Neural crest cell (in vitro differentiated cells): Measurements from ENCODE around the gene PCDH9. TPM values are rescaled to one million over a fixed set of nuclear protein-coding genes. Genes with fewer than 3 reads are reported as not detected.

ENCODE experiments used
- DNase-seq: peaks from one replicate; pipeline ENCODE4 v3.0.0; 2021; ENCODE audit warnings: low read depth, mixed read lengths, low spot score
- H3K27ac Mint-ChIP-seq: one replicate; pipeline ENCODE4 v1.8.0; 2021; ENCODE audit warnings: mild to moderate bottlenecking, mixed read lengths; ENCODE audit not compliant: unreplicated experiment
- H3K27me3 Mint-ChIP-seq: 2 replicates; pipeline ENCODE4 v1.8.0; 2021; ENCODE audit warnings: low read depth, mild to moderate bottlenecking, mixed read lengths
- H3K36me3 Mint-ChIP-seq: 2 replicates; pipeline ENCODE4 v1.8.0; 2021; ENCODE audit warnings: low read depth, mild to moderate bottlenecking, mixed read lengths
- H3K4me1 Mint-ChIP-seq: 2 replicates; pipeline ENCODE4 v1.8.0; 2021; ENCODE audit warnings: mixed read lengths
- H3K4me3 Mint-ChIP-seq: one replicate; pipeline ENCODE4 v1.8.0; 2021; ENCODE audit warnings: mild to moderate bottlenecking, mixed read lengths
- H3K9me3 Mint-ChIP-seq: 2 replicates; pipeline ENCODE4 v1.8.0; 2021; ENCODE audit warnings: mixed read lengths
- total RNA-seq: library from RNA; stranded (reverse); gene quantifications from 2 replicates; pipeline ENCODE4 v1.2.1, GENCODE V29; 2021
- TF ChIP-seq, protein P1 (sequence below): fragments of 200-600 bp; sonication (generic); conservative IDR thresholded peaks from 2 replicates; pipeline ENCODE4 v1.5.0; 2021; ENCODE audit warnings: antibody characterized with exemption, mild to moderate bottlenecking

PCDH9 gene
- total RNA-seq, 1 donor from 2014 or later = 6.3 TPM

DNA sequence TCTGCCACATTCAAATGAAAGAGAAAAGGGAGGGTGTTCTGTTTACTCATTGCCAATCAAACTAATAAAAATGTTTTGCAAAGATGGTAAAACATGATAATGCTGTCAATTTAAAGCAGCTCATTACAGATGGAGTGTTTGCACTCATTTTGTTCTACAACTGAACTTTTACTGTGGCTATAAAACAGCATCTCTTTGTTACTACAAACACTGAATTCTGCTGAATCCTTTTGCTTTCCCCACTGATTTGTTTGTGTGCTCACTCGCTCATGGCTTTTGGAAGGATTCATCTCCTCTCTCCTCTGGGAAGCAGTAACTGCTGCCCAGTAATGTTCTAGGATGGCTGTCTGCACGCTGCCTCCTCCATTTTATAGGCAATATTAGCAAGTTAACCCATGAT, 434.5 kb downstream of the PCDH9 start:
- no peak overlapping the region for H3K4me3 Mint-ChIP-seq
- no peaks in the 10 kb centered on the region for H3K27me3 Mint-ChIP-seq
- no peak for DNase-seq
- peaks cover 6% of the 10 kb centered on the region for H3K9me3 Mint-ChIP-seq
- H3K27ac Mint-ChIP-seq = no peak overlapping the region
- H3K4me1 Mint-ChIP-seq = no peaks in the 10 kb centered on the region
- no peaks in the 10 kb centered on the region for H3K36me3 Mint-ChIP-seq
- TF ChIP-seq, protein P1, sequence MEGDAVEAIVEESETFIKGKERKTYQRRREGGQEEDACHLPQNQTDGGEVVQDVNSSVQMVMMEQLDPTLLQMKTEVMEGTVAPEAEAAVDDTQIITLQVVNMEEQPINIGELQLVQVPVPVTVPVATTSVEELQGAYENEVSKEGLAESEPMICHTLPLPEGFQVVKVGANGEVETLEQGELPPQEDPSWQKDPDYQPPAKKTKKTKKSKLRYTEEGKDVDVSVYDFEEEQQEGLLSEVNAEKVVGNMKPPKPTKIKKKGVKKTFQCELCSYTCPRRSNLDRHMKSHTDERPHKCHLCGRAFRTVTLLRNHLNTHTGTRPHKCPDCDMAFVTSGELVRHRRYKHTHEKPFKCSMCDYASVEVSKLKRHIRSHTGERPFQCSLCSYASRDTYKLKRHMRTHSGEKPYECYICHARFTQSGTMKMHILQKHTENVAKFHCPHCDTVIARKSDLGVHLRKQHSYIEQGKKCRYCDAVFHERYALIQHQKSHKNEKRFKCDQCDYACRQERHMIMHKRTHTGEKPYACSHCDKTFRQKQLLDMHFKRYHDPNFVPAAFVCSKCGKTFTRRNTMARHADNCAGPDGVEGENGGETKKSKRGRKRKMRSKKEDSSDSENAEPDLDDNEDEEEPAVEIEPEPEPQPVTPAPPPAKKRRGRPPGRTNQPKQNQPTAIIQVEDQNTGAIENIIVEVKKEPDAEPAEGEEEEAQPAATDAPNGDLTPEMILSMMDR = no peak

DNA sequence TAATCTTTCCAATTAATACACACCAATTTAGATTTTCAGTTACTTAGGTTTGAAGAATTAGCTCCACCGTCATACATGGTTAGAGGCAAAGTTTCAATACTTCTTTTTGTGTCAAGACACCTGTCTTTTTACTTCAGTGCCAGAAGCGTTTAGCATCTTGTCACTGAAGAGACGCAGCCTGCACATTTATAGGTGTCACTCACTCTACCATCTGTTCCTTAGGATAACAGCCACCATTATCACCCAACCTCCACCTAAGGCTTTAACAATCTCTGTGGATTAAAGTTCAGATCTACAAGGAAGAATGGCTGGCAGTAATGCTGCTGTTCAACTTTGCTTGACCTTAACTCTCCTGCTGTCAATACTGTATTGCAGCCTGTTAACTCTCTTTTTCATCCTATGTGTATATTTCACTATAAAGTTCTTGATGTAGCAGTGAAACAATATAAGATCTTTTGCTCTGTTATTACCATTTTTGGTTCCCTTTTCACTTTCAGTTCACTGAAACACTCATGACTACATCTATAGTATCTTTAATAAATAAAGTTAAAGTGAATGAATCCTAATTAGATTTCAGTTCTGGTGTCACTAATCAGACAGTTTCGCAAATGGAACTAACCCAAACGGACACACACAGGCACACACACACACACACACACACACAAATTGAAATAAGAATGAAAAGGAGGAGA, 435.6 kb downstream of the PCDH9 start:
- H3K27ac Mint-ChIP-seq = no peak overlapping the region
- peaks cover 6% of the 10 kb centered on the region for H3K9me3 Mint-ChIP-seq
- H3K4me1 Mint-ChIP-seq = no peaks in the 10 kb centered on the region
- no peaks in the 10 kb centered on the region for H3K36me3 Mint-ChIP-seq
- H3K4me3 Mint-ChIP-seq = no peak overlapping the region
- no peak for DNase-seq
- TF ChIP-seq, protein P1 = no peak
- H3K27me3 Mint-ChIP-seq = no peaks in the 10 kb centered on the region

DNA sequence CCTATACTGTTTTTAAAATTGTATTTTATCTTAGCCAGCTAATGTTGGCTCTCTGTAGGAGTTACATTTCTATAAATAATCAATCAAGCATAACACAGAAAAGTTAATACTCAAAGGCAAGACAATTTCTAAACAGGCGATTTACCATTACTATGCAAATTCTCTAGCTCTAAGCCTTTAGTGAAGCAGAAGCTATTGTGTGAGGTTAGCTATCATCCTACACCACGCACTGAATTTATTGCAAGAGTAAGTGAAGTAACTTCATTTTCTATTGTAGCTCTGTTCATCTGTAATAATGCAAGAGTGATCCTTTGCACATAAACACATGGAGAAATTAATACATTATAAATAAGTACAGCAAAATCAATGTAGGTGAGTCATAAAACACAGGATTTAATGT, 439.3 kb downstream of the PCDH9 start:
- TF ChIP-seq, protein P1 = no peak
- H3K4me1 Mint-ChIP-seq = no peaks in the 10 kb centered on the region
- no peak overlapping the region for H3K4me3 Mint-ChIP-seq
- no peaks in the 10 kb centered on the region for H3K27me3 Mint-ChIP-seq
- DNase-seq = no peak
- no peak overlapping the region for H3K27ac Mint-ChIP-seq
- no peaks in the 10 kb centered on the region for H3K9me3 Mint-ChIP-seq
- no peaks in the 10 kb centered on the region for H3K36me3 Mint-ChIP-seq

DNA sequence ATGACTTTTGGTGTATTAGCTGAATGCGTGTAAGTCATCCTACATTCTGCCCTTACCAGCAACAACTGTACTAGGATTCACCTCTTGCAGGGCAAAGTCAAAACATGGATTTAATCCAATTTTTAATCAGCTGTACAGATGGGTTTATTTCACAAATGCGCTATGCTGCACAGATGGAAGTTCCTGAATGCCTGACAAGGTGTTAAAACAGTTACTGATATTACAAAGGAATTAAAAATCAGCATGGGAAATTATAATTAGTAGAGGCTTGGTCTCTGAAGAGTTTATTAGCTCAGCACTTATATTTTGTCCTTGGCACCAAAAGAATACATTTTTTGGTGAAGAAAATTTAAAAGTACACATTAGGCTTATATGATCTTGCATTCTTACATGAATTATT, 448.9 kb downstream of the PCDH9 start:
- no peak overlapping the region for H3K4me3 Mint-ChIP-seq
- TF ChIP-seq, protein P1 = no peak

DNA sequence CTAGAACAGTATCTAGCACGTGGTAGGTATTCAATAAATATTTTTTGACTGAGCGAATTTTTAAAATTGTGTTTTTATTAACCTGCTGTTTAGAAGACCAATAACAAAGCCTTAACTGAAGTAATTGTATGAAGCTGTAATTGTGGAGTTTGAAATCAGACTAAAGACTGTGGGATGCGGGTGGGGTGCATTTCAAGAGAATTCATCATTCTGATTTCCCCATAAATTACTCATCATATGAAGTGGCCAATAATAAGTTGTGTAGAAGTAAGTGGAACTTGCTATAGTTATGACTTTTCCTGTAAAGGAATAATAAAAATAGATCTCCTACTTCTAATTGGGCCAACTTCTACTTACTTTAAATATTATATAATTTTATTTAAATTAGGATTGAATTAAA, 449.3 kb downstream of the PCDH9 start:
- Mint-ChIP-seq H3K36me3 (peaks cover 3% of the 10 kb centered on the region), H3K27me3 (no peaks in the 10 kb centered on the region), H3K4me1 (no peaks in the 10 kb centered on the region), H3K9me3 (peaks cover 3% of the 10 kb centered on the region), H3K4me3 (no peak overlapping the region), H3K27ac (no peak overlapping the region)
- no peak for DNase-seq
- TF ChIP-seq, protein P1 = no peak

More for the DNA sequence above, 448.9 kb downstream of the PCDH9 start:
- Mint-ChIP-seq H3K4me1 (no peaks in the 10 kb centered on the region), H3K27me3 (no peaks in the 10 kb centered on the region), H3K9me3 (peaks cover 3% of the 10 kb centered on the region), H3K27ac (no peak overlapping the region), H3K36me3 (peaks cover 3% of the 10 kb centered on the region)
- no peak for DNase-seq
